Activated naive CD8-positive, alpha-beta T cell treated with anti-CD3 and anti-CD28 coated beads, Interleukin-2, amount 10 ng/mL, durations not matched to agents 7 days and 5 days (primary cell): Measurements from ENCODE around the gene MTCH2. TPM values are rescaled to one million over a fixed set of nuclear protein-coding genes. Genes with fewer than 3 reads are reported as not detected.
"Not testable (repeated sequence)": the region's sequence is repeated elsewhere in the genome, so short reads cannot be mapped to it uniquely, and the experiment has no call there.

Experiments used
- ATAC-seq: fragments of 150-1000 bp; cut with Tn5 transposase; one replicate; pipeline ENCODE4 v1.10.0; 2021; ENCODE audit warnings: low read depth, moderate library complexity
- POLR2A ChIA-PET: fragments of 350-600 bp; sonication (Branson Sonifier 250); formaldehyde crosslinking; loops from one replicate; lab custom pipeline; 2021; ENCODE audit warnings: antibody characterized with exemption; lab: Charles Lee
- DNase-seq: peaks from one replicate; pipeline ENCODE4 v3.0.0; 2021
- H3K27ac Mint-ChIP-seq: one replicate; pipeline ENCODE4 v1.8.0; 2022; ENCODE audit warnings: mild to moderate bottlenecking, mixed read lengths
- H3K27me3 Mint-ChIP-seq: one replicate; pipeline ENCODE4 v1.8.0; 2022; ENCODE audit warnings: mild to moderate bottlenecking, moderate library complexity, mixed read lengths
- H3K36me3 Mint-ChIP-seq: one replicate; pipeline ENCODE4 v1.8.0; 2021; ENCODE audit warnings: mild to moderate bottlenecking, mixed read lengths
- H3K4me1 Mint-ChIP-seq: one replicate; pipeline ENCODE4 v1.8.0; 2021; ENCODE audit warnings: mixed read lengths
- H3K4me3 Mint-ChIP-seq: one replicate; pipeline ENCODE4 v1.8.0; 2022; ENCODE audit warnings: mild to moderate bottlenecking, moderate library complexity, mixed read lengths
- H3K9me3 Mint-ChIP-seq: one replicate; pipeline ENCODE4 v1.8.0; 2021; ENCODE audit warnings: mixed read lengths
- total RNA-seq, 2 experiments: library from RNA; stranded (reverse); gene quantifications; one replicate each; pipeline ENCODE4 v1.2.3, GENCODE V29; 2021

The MTCH2 gene
- total RNA-seq: 10 to 100 TPM; 61.4 to 66.8 TPM

DNA sequence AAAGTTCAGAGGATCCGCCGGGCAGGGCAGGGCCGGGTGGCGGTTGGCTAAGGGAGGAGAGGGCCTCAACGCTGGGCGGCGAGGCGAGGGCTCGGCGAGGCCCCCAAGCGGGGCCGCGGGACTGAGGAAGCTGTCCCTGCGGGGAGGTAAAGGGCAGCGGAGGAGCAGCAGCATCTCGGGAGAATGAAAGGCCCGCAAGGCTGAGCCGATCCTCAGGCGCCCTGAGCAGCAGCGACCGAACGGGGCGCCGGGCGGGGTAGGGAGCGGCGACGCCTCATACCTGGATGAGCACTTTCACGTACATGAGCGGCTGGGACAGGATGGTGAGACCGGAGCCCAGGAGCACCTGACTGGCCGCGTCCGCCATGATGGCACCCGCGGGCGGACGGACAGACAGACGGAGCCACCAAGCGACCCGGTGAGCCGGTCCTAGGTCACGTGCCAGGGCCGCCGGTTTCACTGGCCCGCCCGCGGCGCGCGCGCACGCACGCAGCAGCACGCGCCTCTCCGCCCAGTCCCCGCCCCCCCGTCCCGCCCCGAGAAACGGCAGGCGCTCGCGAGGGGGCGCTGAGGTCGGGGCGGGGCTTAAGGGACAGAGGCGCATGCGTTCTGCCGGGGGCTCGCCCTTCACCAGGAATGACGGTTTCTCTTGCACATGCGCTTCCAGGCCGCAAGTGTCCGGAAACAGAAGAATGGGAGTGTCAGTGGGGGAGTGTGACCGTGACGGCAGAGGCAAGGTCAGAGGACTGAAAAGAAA, at the start of gene MTCH2:
Gene MTCH2 (minus strand): TSS at position 461 of the 757 bp plus-strand sequence. CDS start 94 bp downstream, at position 367.
- POLR2A ChIA-PET: interaction anchor here (0.5 to 5.4 kb wide), 2 partner anchors 73 to 429 kb away, joined by 5 to 29 read pairs; partner anchors contain the start of gene AGBL2
- Mint-ChIP-seq H3K36me3 (peaks cover 8% of the 10 kb centered on the region), H3K9me3 (no peaks in the 10 kb centered on the region), H3K27me3 (no peaks in the 10 kb centered on the region), H3K4me1 (peaks cover 21% of the 10 kb centered on the region), H3K4me3 (peak within 1 kb of the TSS; percentile 95), H3K27ac (peak within 1 kb of the TSS; percentile 98)
- DNase-seq (peak; percentile 97), ATAC-seq (peak; percentile 88)

DNA sequence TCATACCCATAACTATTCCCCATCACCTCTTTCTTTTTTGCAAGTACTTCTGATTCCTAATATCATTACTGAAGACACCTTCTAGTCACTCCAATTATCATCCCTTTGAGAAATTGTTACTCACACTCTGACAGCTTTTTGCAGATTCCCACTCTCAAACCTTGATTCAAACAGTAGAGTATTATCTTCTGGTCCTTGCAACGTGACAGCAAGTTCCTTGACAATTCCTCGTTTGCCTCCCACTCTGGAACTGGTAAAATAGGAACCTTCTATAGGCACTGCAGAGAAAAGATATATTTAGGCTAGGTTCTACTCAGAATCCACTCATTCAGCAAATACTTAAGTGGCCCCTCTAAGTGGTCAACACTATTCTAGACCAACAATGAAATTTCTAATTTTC, 49.6 kb upstream of the MTCH2 start:
- H3K27me3 Mint-ChIP-seq: no peaks in the 10 kb centered on the region
- ATAC-seq (no peak), DNase-seq (no peak)
- POLR2A ChIA-PET: no interaction called here
- H3K4me3 Mint-ChIP-seq: no peak overlapping the region
- H3K36me3 Mint-ChIP-seq: no peaks in the 10 kb centered on the region
- H3K27ac Mint-ChIP-seq: no peak overlapping the region
- peaks cover 10% of the 10 kb centered on the region for H3K4me1 Mint-ChIP-seq
- no peaks in the 10 kb centered on the region for H3K9me3 Mint-ChIP-seq

DNA sequence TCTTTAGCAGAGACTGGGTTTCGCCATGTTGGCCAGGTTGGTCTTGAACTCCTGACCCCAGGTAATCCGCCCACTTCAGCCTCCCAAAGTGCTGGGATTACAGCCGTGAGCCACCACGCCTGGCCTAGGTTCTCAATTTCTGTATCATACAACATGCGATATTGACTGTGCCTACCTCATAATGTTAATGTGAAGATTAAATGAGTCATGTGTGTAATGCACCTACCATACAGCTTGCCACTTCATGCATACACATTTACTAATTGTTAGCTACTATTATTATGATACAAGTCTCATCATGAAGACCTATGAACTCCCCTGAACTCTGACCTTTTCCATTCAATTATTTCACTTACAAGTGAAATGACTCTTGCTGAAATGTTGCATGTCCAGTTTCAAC, 47.1 kb upstream of the MTCH2 start:
- POLR2A ChIA-PET: no interaction called here
- ATAC-seq: no peak
- H3K36me3 Mint-ChIP-seq: no peaks in the 10 kb centered on the region
- H3K27me3 Mint-ChIP-seq: no peaks in the 10 kb centered on the region
- H3K9me3 Mint-ChIP-seq: no peaks in the 10 kb centered on the region
- H3K27ac Mint-ChIP-seq: no peak overlapping the region
- no peak for DNase-seq
- H3K4me3 Mint-ChIP-seq: no peak overlapping the region
- H3K4me1 Mint-ChIP-seq: peaks cover 10% of the 10 kb centered on the region

DNA sequence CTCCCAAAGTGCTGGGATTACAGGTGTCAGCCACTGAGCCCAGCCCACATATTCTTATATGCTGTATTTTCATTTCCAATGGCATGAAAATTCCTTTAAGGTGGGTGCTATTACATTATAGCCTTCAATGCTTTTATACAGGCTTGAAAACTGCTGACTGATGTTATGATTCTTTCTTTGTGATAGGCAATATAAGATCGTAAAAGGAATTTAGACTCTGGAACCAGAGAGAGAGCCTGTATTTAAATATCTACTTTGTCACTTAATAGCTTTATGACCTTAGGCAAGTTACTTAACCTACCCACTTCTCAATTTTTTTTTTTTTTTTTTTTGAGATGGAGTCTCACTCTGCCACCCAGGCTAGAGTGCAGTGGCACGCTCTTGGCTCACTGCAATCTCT, 46.6 kb upstream of the MTCH2 start:
- H3K36me3 Mint-ChIP-seq: no peaks in the 10 kb centered on the region
- peaks cover 10% of the 10 kb centered on the region for H3K4me1 Mint-ChIP-seq
- POLR2A ChIA-PET: interaction anchor here (0.6 kb wide), 1 partner anchor 261 kb away, joined by 7 read pairs; no protein-coding TSS in a partner anchor
- H3K9me3 Mint-ChIP-seq: no peaks in the 10 kb centered on the region
- no peak overlapping the region for H3K27ac Mint-ChIP-seq
- DNase-seq (no peak), ATAC-seq (no peak)
- H3K4me3 Mint-ChIP-seq: no peak overlapping the region
- no peaks in the 10 kb centered on the region for H3K27me3 Mint-ChIP-seq

DNA sequence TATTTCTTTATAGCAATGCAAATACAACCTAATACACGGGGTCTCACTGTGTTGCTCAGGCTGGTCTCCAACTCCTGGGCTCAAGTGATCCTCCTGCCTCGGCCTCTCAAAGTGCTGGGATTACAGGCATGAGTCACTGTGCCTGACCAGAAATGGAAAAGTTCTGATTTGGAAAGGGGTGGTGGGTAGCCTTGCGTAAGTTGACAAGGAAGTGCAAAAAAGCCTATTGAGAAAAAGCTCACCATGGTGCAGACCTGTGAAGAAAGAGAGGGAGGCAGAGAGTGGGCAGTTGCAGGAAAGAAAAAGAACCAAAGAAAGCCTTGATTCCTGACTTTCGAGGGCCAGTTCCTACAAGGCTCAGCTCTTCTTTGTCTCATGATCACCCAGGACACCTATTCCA, 45.8 kb upstream of the MTCH2 start:
- no peaks in the 10 kb centered on the region for H3K9me3 Mint-ChIP-seq
- POLR2A ChIA-PET: interaction anchor here (0.7 kb wide), 1 partner anchor 160 kb away, joined by 3 read pairs; the partner anchor contains the start of gene NUP160
- no peaks in the 10 kb centered on the region for H3K27me3 Mint-ChIP-seq
- H3K4me1 Mint-ChIP-seq: peaks cover 9% of the 10 kb centered on the region
- H3K27ac Mint-ChIP-seq: no peak overlapping the region
- no peak overlapping the region for H3K4me3 Mint-ChIP-seq
- no peak for DNase-seq
- ATAC-seq: no peak
- no peaks in the 10 kb centered on the region for H3K36me3 Mint-ChIP-seq

DNA sequence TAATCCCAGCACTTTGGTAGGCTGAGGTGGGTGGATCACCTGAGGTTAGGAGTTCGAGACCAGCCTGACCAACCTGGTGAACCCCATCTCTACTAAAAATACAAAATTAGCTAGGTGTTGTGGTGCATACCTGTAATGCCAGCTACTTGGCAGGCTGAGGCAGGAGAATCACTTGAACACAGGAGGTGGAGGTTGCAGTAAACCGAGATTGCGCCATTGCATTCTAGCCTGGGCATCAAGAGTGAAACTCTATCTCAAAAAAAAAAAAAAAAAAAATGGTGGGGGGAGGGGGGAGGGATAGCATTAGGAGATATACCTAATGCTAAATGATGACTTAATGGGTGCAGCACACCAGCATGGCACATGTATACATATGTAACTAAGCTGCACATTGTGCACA, 44.3 kb upstream of the MTCH2 start:
- POLR2A ChIA-PET, H3K27me3 Mint-ChIP-seq, H3K4me3 Mint-ChIP-seq, H3K9me3 Mint-ChIP-seq, H3K27ac Mint-ChIP-seq, H3K4me1 Mint-ChIP-seq, ATAC-seq, H3K36me3 Mint-ChIP-seq, DNase-seq: not testable (repeated sequence)

DNA sequence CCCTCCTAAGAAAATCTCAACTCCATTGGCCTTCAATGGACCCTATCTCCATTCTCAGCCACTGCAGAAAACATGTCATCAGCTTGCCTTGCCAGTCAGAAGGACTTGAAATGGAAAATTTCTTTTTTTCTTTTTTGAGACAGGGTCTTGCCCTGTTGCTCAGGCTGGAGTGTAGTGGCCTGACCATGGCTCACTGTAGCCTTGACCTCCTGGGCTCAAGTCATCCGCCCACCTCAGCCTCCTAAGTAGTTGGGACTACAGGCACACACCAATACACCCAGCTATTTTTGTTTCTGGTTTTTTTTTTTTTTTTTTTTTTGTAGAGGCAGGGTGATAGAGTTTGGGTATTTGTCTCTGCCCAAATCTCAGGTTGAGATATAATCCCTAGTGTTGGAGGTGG, 43.8 kb upstream of the MTCH2 start:
- no peak overlapping the region for H3K4me3 Mint-ChIP-seq
- POLR2A ChIA-PET: no interaction called here
- no peaks in the 10 kb centered on the region for H3K9me3 Mint-ChIP-seq
- no peak overlapping the region for H3K27ac Mint-ChIP-seq
- DNase-seq: no peak
- no peaks in the 10 kb centered on the region for H3K4me1 Mint-ChIP-seq
- H3K36me3 Mint-ChIP-seq: no peaks in the 10 kb centered on the region
- H3K27me3 Mint-ChIP-seq: no peaks in the 10 kb centered on the region
- no peak for ATAC-seq

DNA sequence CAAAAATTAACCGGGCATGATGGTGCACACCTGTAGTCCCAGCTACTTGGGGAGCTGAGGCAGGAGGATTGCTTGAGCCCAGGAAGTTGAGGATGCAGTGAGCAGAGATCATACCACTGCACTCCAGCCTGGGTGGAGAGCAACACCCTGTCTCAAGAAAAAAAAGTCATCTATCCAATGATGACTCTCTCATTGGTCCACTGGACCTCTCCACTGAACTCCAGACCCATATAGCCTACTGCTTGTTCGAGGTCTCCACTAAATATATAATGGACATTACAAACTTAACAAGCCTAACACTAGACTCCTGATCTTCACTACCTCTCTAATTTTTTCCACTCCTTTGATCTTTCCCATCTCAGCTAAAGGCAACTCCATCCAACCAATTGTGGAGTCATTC, 33.5 kb upstream of the MTCH2 start:
- ATAC-seq: no peak
- Mint-ChIP-seq H3K4me1 (no peaks in the 10 kb centered on the region), H3K36me3 (no peaks in the 10 kb centered on the region), H3K9me3 (no peaks in the 10 kb centered on the region), H3K4me3 (no peak overlapping the region), H3K27me3 (no peaks in the 10 kb centered on the region), H3K27ac (no peak overlapping the region)
- POLR2A ChIA-PET: interaction anchor here (0.6 kb wide), 1 partner anchor 247 kb away, joined by 4 read pairs; no protein-coding TSS in a partner anchor
- no peak for DNase-seq

DNA sequence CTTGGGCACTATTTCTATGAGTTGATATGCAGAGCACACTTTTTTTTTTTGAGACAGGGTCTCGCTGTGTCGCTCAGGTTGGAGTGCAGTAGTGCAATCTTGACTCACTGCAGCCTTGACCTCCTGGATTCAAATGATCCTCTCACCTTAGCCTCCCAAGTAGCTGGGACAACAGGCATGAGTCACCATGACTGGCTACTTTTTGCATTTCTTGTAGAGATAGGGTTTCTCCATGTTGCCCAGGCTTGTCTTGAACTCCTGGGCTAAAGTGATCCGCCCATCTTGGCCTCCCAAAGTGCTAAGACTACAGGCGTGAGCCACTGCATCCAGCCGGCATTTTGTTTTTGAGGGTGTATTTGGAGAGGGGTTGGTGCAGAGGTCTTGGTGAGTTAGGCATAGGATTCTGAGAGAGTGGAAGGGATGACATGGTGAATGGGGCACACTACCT, 29.9 kb upstream of the MTCH2 start:
- POLR2A ChIA-PET: no interaction called here
- H3K4me1 Mint-ChIP-seq: peaks cover 5% of the 10 kb centered on the region
- no peaks in the 10 kb centered on the region for H3K36me3 Mint-ChIP-seq
- H3K27me3 Mint-ChIP-seq: no peaks in the 10 kb centered on the region
- H3K9me3 Mint-ChIP-seq: no peaks in the 10 kb centered on the region
- DNase-seq (no peak), ATAC-seq (no peak)
- no peak overlapping the region for H3K27ac Mint-ChIP-seq
- no peak overlapping the region for H3K4me3 Mint-ChIP-seq

DNA sequence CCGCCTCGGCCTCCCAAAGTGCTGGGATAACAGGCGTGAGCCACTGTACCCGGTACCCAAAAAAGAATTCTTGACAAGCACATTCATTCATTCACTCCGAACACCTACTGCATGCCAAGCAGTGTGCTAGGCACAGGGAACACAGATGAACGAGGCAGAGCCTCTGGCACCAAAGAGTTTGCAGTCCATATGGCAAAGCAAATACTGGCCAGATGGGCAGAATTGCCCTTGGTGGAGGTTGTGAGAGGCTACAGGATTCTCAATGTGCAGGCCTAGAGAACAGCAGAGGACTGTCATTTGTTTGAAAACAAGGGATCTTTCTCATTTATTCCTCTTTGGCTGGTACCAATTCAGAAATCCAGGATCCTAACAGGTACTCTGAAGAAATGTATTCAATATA, 27.5 kb upstream of the MTCH2 start:
- POLR2A ChIA-PET: no interaction called here
- no peaks in the 10 kb centered on the region for H3K36me3 Mint-ChIP-seq
- no peak overlapping the region for H3K4me3 Mint-ChIP-seq
- H3K27ac Mint-ChIP-seq: no peak overlapping the region
- H3K9me3 Mint-ChIP-seq: no peaks in the 10 kb centered on the region
- ATAC-seq (no peak), DNase-seq (no peak)
- no peaks in the 10 kb centered on the region for H3K27me3 Mint-ChIP-seq
- H3K4me1 Mint-ChIP-seq: peaks cover 5% of the 10 kb centered on the region

DNA sequence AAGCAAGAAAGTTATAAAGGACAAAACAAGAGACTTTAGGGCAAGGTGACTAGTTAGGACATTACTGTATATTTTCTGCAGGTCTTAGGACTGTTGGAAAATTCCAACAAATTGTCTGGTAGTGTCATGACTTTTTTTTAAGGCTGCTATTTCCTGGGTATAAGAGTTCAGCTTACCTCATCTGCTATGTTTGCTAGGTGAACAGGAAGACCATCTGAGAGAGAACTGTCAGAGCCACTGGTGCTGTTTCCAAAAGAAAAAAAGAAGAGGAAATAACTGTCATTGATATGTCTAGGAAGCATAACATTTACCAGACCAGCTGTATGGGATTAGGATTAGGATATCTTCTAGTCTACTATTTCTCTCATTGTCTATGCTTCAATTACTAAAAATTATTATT, 26.3 kb upstream of the MTCH2 start:
- Mint-ChIP-seq H3K4me3 (no peak overlapping the region), H3K27me3 (no peaks in the 10 kb centered on the region), H3K4me1 (peaks cover 5% of the 10 kb centered on the region), H3K9me3 (no peaks in the 10 kb centered on the region), H3K36me3 (no peaks in the 10 kb centered on the region), H3K27ac (no peak overlapping the region)
- no peak for DNase-seq
- no peak for ATAC-seq
- POLR2A ChIA-PET: interaction anchor here (0.5 to 0.6 kb wide), 2 partner anchors 26 to 294 kb away, joined by 3 to 4 read pairs; no protein-coding TSS in a partner anchor

DNA sequence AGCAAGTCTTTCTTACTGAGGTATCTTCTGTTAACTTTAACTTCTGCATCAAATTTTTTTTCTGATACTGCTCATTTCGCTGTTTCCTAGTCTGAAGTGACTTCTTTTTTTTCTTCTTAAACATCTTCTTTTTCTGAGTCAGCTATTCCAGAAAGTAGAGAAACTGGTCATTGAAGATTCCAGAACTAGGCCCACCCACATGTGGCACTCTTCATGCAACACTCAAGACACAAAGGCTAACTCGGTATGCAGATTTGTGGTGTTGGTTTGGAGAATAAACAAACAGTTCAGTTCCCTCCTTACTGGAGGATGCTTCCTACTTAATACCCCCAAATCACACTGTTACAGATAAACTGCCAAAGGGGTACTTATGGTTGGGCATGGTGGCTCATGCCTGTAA, 25.2 kb upstream of the MTCH2 start:
- Mint-ChIP-seq H3K9me3 (no peaks in the 10 kb centered on the region), H3K27me3 (no peaks in the 10 kb centered on the region), H3K4me3 (no peak overlapping the region), H3K36me3 (no peaks in the 10 kb centered on the region), H3K27ac (no peak overlapping the region), H3K4me1 (peaks cover 5% of the 10 kb centered on the region)
- POLR2A ChIA-PET: no interaction called here
- DNase-seq (no peak), ATAC-seq (no peak)

DNA sequence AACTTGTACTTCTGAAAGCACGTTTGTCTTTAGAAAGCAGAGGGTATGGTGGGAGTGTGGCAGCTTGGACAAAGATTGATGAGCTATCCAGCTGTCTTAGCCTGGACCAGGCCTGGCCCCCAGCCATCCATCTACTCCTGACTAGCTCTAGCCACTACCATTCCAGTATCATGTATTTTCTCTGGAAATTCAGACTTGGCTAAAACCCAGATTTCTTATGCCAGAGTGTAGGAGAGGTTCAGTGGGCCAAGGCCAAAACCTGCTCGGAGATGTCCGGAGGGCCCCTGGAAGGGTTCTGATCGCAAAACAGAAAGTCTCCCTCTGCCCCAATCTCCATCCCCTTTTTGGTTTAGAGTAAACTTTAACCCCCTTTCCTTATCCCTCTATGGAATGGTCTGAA, 24.8 kb upstream of the MTCH2 start:
- no peak for DNase-seq
- Mint-ChIP-seq H3K4me1 (peaks cover 5% of the 10 kb centered on the region), H3K27me3 (no peaks in the 10 kb centered on the region), H3K27ac (no peak overlapping the region), H3K4me3 (no peak overlapping the region), H3K9me3 (no peaks in the 10 kb centered on the region), H3K36me3 (no peaks in the 10 kb centered on the region)
- no peak for ATAC-seq
- POLR2A ChIA-PET: no interaction called here

DNA sequence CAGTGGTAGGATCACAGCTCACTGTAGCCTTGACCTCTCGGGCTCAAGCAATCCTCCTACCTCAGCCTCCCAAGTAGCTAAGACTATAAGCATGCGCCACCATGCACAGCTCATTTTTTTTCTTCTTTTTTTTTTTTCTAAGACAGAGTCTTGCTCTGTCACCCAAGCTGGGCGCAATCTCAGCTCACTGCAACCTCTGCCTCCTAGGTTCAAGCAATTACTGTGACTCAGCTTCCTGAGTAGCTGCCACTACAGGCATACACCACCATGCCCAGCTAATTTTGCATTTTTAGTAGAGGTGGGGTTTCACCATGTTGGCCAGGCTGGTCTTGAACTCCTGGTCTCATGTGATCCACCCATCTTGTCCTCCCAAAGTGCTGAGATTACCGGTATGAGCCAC, 22.6 kb upstream of the MTCH2 start:
- ATAC-seq, H3K9me3 Mint-ChIP-seq, POLR2A ChIA-PET, DNase-seq, H3K27ac Mint-ChIP-seq, H3K36me3 Mint-ChIP-seq, H3K4me3 Mint-ChIP-seq, H3K27me3 Mint-ChIP-seq, H3K4me1 Mint-ChIP-seq: not testable (repeated sequence)
